NCI-H146 (cell line): Measurements from ENCODE around the gene SNTA1.
A peak's percentile ranks its signal among the peaks of the same experiment; 100 is the strongest.
"Not testable (repeated sequence)": the region's sequence is repeated elsewhere in the genome, so short reads cannot be mapped to it uniquely, and the experiment has no call there.

Experiments used
- DNase-seq: peaks from one replicate; lab custom pipeline; 2025; lab: John Stamatoyannopoulos, UW

The SNTA1 gene

DNA sequence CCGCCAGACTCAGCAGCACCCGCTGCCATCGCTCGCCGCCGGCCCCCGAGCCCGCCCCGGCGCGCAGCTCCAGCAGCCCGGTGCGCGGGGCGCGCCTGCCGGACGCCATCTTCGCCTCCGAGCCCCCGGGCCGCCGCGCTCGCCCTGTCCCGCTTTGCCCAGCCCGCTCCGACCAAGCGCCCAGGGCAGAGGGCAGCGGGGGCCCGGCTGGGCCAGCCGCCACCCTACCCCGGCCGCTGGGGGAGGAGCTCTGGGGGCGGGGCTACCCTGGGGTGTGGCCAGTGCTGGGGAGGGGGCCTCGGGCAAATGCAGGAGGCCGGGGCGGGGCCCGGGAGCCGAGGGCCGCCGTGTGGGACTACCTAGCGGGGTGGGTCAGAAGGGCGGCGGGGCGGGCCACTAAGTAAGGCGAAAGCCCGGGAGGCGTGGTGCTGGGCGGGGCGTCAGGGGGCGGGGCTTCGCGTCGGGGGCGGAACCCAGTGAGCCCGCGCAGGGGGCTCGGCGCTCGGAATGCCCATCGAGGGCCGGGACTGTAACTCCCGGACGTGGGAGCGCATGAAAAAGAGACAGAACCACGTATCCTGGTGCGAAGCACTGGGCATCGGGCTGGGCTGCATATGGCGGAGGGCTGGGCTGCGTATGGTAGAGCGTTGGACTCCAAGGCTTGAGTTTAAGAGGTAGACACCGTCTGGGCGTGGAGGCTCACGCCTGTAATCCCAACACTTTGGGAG, at the start of gene SNTA1:
Gene SNTA1, minus strand, starts transcription at position 252 of the 728 bp plus-strand sequence. Its CDS starts 143 bp downstream, at position 109.
- DNase-seq: peak; percentile 99

DNA sequence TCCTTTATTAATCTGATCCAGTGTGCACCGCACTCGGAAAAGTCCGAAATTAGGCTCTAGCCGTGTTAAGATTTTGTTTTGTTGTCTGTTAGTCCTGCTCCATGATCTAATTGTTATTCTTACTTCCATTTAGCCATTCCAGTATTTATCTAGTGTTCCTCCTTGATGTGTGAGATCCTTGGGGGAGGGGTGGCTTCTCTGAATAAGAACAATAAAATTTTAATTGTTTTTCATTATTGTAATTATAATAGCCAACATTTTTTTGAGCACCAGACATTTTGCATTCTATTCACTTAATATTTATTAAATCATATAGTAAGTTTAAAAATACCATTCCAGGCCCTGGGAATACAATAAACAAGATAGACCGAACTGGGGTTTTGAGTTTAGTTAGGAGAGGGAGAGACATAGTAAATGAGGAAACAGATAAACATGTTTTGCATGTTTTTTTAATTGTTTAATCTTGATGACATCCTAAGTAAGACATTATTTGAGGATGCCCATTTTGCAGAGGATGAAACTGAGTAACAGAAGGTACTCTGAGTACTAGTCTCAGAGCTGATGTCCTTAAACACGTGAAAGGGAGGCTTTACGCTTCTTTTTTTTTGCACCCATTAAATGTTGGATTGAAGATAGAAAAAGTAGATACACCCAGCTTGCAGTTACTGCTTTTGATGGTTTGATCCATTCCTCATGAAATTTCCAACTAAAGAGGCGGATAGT, 47.5 kb upstream of the SNTA1 start:
- peak; percentile 28 for DNase-seq

DNA sequence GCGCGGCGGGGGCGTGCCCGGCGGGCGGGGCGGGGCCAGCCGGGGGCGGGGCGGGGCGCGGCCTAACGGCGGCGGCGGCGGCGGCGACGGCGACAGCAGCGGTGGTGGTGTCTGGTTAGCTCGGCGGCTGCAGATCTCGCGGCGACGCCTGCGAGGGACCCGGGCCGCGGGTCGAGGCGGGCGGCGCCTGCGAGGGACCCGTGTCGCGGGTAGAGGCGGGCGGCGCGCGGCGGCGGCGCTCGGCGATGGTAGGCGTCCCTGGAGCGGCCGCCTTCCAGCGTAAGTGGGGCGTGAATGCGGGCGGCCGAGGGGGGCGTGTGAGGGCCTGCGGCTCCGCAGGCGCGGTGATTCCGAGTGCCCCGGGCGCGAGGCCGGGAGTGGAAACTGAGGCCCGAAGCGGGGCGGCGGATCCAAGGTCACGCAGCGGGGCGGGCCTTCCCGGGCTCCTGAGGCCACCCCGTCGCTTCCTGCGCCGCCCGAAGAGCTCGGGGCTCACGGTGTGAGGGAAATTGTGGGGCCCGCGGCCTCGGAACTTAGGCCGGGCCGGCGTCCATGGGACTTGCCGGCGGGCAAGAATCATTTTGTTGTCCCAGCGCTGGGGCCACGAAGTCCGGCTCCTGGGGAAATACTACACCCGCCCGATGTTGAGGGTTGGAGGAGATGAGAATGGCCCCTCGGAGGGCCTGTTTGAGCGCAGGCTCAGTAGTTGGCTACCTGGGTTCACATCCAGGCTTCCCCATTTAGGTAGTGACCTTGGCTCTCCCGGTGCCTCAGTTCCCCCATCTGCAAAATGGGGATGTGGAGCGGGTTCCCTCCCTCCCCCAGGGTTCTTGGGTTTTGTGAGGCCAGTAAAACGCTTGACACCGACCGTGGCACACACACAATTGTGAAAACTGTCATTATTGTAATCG, 46.7 kb upstream of the SNTA1 start, which contains the start of gene CBFA2T2:
Gene CBFA2T2, plus strand, starts transcription at position 74 of the 911 bp plus-strand sequence. Its CDS starts 172 bp downstream, at position 246.
- no peak for DNase-seq

DNA sequence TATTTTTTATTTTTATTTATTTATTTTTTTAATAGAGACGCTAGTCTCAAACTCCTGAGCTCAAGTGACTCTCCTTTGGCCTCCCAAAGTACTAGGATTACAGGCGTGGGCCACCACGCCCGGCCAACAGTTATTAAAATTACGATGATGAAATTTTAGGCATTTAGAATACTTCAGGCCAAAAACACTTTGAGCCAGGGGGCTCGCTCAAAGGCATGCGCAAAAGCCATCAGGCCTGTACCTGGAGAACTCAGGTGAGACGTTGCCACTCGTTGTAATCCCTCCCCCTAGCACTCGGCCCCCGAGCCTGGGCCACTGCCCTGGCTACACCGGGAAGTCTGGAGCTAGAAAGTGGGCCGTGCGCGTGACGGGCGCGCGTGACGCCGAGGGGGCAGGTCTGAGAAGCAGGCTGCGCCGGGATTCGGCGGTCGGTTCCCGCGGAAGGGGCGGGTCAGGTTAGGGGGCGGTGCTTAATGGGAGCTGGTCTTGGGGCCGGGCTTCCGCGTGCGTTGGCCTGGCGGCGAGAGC, 46.0 kb upstream of the SNTA1 start:
- DNase-seq: peak; percentile 100

DNA sequence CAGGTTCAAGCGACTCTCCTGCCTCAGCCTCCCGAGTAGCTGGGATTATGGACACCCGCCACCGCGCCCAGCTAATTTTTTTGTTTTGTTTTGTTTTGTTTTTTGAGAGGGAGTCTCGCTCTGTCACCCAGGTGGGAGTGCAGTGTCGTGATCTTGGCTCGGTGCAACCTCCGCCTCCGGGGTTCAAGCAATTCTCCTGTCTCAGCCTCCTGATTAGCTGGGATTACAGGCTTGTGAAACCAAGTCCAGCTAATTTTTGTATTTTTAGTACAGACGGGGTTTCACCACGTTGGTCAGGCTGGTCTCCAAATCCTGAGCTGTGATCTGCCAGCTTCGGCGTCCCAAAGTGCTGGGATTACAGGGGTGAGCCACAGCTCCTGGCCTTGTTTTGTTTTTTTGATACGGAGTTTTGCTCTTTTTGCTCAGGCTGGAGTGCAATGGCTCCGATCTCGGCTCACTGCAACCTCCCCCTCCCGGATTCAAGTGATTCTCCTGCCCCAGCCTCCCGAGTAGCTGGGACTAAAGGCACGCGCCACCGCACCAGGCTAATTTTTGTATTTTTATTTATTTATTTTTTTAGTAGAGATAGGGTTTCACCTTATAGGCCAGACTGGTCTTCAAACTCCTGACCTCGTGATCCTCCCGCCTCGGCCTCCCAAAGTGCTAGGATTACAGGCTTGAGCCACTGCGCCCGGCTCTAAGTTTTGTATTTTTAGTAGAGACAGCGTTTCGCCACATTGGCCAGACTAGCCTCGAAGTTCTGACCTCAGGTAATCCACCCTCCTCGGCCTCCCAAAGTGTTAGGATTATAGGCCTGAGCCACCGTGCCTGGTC, 45.3 kb upstream of the SNTA1 start:
- DNase-seq: not testable (repeated sequence)

DNA sequence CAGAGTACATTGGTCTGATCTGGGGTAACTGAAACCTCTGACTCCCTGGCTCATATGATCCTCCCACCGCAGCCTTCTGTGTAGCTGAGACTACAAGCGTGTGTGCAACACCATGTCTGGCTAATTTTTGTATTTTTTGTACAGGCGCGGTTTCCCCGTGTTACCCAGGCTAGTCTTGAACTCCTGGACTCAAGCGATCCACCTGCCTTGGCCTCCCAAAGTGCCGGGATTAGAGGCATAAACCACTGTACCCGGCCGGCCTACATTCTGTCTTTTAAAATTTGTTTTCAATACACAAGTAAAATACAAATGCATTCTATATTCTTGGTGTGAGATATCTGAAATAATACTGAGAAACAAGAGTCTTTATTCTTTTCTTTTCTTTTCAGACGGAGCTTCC, 44.6 kb upstream of the SNTA1 start:
- no peak for DNase-seq

DNA sequence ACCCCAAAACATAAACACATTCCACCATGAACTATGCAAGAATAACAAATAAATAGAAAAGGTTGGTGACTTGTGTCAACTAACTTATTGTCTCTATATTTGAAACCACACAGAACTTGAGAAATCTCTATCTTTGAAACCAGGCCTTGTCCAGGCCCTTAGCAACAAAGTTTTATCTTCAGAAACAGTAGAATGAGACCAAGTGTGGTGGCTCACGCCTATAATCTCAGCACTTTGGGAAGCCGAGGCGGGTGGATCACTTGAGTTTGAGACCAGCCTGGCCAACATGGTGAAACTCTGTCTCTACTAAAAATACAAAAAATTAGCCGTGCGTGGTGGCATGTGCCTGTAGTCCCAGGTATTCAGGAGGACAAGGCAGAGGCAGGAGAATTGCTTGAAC, 39.6 kb upstream of the SNTA1 start:
- DNase-seq: not testable (repeated sequence)

DNA sequence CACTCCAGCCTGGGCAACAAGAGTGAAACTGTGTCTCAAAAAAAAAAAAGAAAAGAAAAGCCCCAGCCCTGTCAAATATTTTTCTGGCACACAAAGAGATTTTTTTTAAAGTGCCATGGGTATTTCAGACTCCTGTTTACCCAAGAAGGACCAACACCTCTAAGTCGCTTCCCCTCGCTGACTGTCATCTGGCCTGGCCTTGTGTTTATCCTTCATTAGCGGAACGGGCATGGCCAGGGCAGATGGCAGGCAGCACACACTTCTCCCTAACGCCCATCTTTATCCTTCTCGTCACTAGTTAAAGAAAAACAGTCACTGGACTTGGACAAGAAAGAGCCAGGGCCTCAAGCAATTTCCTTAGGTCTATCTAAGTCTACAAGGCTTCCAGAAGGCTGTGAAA, 39.0 kb upstream of the SNTA1 start:
- peak; percentile 56 for DNase-seq

DNA sequence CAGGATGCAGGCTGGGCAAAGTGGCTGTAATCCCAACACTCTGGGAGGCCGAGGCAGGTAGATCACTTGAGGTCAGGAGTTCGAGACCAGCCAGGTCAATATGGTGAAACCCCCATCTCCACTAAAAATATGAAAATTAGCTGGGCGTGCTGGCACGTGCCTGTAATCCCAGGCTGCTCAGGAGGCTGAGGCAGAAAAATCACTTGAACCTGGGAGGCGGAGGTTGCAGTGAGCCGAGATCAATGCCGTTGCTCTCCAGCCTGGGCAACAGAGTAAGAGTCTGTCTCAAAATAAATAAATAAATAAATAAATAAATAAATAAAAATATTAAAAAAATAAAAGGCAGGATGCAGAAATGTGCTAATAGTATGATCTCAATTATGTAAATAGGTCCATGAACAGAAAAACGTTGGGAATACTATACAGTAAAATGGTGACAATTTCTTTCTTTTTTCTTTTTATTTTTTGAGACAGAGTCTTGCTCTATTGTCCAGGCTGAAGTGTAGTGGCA, 37.9 kb upstream of the SNTA1 start:
- DNase-seq: no peak

DNA sequence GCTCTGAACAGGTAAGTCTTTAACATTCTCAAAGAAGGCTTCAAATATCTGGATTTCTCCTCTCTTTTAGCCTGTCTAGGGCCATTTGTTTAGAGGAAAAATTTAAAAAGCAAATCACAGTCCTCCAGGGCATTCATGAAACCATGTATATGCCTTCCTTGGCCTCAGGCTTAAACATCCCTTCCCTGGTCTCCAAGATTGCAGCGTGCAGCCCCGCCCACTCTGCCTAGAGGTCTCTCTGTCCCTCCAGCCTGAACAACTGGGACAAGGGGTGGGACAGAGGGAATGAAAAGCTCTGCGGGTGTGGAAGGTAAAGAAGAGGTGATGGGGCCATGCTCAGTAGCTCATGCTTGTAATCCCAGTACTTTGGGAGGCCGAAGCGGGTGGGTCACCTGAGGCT, 36.5 kb upstream of the SNTA1 start:
- DNase-seq: peak; percentile 14

DNA sequence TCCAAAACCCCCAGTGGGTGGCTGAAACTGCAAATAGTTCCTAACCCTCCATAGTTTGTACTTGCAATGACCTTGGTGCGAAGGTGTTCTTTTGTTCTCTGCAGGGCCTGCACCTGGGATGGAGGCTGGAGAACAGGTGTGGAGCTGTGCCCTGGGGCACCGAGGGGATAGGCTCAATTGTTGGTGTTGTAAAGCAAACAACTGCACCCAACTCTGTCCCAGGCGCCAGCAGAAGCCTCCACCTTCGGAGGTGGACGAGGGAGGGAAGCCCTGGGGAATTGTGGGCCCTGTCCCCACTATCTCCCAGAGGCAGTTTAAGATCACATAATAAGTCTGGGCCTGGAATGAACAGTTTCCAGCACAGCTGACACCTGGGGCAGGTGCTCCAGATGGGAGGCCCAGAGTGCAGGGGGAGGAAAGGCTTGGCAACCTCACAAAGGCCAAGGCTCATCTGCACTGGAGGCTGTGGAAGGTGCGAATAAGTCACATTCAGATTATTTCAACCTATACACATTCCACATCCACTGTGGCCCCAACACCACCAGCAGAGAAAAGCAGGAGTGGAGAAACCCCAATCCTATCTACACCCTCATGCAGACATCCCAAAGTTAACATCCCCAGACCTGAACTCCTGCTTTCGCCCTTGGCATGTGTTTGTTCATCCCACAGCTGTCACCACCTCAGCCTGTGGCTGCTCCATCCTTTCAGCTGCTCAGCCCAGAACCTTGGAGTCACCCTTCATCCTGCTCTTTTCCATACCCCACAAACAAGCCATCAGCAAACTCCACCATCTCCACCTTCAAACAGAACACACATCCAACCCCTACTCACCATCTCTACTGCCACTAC, 34.0 kb upstream of the SNTA1 start:
- peak; percentile 100 for DNase-seq

DNA sequence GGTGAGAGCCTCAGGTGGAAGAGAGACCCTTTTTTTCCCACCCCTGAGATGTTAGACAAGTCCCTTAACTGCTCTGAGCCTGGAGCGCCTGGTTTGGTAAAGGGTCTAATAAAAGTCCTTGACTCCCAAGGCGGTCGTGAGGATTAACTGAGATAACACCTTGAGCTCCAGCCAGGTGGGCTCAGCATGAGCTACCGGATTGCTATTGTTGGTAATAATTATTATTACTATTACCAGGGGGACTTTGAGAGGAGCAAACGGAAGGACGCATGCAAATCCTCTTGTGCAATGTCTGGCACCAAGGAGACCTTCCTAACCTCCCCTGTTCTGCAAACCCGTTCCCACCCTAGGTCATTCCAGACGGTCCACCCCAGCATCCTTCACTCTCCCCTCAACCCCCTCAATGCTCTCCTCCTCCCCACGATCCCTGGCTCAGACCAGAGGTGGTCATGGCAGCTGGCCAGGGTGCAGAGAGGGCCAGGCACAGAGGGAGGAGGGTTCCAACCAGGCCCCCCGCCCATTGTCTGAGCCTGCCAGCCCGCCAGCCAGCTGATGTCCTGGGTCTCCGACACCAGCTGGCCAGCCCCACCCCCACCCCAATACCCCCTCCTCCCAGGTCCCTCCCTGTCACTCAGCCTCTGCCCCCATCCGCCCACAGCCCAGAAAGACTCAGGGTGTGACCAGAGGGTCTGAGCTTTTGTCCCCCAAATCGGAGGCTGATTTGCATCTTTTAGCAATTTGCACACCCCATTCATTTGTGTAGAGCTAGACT, 32.0 kb upstream of the SNTA1 start:
- peak; percentile 94 for DNase-seq

DNA sequence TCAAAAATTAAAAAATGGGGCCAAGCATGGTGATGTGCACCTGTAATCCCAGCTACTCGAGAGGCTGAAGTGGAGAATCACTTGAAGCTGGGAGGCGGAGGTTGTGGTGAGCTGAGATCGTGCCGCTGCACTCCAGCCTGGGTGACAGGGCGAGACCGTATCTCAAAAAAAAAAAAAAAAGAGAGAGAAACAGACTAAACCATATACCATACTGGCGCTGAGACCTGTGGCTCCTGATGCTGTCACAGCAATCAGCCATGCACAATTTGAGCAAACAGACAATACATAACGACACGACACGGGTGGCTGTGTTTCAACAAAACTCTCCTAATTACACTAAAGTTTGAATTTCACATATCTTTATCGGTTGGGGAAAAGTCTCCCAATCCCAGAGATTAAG, 31.4 kb upstream of the SNTA1 start:
- peak; percentile 76 for DNase-seq

DNA sequence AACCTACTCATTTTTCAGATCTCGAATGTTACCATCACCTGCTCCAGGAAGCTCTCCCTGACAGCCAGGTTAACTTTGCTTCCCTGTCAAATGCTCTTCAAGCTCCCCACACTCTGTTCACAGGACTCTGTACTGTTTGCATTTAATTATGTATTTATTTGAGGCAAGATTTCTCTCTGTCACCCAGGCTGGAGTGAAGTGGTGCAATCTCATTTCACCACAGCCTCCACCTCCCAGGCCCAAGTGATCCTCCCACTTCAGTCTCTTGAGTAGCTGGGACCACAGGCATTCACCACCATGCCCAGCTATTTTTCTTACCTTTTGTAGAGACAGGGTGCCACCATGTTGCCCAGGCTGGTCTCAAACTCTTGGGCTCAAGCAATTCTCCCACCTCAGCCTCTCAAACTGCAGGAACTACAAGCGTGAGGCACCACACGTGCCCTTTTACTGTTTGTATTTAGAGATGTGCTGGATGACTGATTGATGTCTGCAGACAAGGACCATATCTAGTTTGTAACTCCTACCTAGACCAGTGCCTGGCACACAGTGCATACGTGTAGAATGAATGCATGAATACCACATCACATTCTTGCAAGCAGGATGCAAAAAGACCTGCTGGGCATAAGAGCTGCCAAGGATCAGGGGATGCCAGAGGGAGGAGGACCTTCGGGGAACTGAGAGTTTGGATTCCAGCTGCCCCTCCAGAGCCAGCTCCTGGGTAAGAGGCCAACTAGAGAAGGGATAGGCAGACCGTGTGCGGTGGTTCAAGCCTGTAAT, 30.7 kb upstream of the SNTA1 start:
- no peak for DNase-seq

DNA sequence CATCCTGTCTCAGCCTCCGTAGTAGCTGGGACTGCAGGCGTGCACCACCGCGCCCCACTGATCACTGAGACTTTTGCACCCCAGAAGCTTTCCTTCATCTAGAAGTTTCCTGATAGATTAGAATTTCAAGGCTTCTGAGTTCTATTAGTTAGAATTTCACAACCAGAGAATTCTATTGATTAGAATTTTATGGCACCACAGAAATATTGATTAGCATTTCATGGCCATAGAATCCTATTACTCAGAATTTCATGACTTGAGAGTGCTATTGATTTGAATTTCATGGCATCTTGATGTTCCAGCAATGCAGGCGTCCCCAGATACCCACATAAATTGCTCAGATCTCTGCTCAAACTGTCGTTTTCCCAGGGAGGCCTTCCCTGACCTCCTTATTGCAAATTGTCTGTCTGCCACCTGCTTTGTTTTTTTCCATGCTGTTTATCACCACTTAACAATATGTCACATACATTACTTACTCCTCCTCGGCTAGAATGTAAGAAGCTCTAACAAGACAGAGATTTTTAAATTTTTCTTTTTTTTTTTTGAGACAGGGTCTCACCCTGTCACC, 29.4 kb upstream of the SNTA1 start:
- no peak for DNase-seq

DNA sequence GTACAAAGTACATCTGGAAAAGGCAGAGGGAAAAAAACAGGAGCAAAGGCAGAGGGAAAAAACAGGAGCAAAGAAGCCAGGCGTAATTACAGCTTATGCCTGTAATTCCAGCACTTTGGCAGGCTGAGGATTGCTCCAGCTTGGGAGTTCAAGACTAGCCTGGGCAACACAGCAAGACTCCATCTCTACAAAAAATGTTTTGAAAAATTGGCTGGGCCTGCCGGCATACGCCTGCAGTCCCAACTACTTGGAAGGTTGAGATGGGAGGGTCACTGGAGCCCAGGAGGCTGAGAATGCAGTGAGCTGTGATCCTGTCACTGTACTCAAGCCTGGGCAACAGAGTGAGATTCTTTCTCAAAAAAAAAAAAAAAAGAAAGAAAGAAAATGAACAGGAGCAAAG, 27.3 kb upstream of the SNTA1 start:
- no peak for DNase-seq

DNA sequence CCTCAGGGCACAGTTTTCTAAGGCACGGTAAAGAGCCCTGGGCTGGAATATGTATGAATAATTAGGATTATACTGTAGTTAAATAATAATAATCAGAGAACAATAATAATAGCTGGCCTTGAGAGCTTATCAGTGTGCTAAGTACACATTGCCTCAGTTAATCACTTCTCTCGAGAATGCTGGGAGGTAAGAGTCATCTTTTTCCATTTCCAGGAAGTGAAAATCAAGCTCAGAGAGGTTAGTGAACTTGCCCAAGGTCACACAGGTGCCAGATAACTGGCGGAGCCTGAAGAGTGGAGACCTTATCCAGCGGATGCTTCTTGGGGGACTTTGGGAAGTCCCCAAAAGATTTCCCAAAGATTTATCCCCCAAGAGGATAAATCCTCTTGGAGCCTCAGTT, 26.9 kb upstream of the SNTA1 start:
- DNase-seq: no peak

DNA sequence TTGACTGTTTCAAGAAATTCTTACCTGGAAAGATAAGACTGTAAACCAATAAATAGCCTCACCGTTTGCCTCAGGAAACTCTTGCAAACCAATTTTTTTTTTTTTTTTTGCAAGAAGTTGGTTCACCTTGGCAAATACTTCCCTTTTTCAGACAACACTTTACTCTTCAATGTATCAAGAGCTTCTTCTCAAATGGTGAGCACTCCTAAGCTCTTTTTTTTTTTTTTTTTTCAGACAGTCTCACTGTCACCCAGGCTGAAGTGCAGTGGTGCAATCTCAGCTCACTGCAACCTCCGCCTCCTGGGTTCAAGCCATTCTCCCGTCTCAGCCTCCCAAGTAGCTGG, 22.7 kb upstream of the SNTA1 start:
- DNase-seq: no peak
